Hepatocyte (in vitro differentiated cells): Measurements from ENCODE around the gene TMPRSS9.

Experiments
- EZH2 ChIP-seq: fragments of 200-600 bp; sonication (generic); IDR thresholded peaks from 2 replicates; pipeline ENCODE4 v1.6.1; 2016; ENCODE audit warnings: antibody characterized with exemption, mild to moderate bottlenecking, borderline replicate concordance
- TF ChIP-seq, protein P1 (sequence below): fragments of 200-600 bp; sonication (generic); IDR thresholded peaks from 2 replicates; pipeline ENCODE4 v1.5.1; 2016; ENCODE audit warnings: antibody characterized with exemption, mild to moderate bottlenecking; ENCODE audit not compliant: poor library complexity

DNA sequence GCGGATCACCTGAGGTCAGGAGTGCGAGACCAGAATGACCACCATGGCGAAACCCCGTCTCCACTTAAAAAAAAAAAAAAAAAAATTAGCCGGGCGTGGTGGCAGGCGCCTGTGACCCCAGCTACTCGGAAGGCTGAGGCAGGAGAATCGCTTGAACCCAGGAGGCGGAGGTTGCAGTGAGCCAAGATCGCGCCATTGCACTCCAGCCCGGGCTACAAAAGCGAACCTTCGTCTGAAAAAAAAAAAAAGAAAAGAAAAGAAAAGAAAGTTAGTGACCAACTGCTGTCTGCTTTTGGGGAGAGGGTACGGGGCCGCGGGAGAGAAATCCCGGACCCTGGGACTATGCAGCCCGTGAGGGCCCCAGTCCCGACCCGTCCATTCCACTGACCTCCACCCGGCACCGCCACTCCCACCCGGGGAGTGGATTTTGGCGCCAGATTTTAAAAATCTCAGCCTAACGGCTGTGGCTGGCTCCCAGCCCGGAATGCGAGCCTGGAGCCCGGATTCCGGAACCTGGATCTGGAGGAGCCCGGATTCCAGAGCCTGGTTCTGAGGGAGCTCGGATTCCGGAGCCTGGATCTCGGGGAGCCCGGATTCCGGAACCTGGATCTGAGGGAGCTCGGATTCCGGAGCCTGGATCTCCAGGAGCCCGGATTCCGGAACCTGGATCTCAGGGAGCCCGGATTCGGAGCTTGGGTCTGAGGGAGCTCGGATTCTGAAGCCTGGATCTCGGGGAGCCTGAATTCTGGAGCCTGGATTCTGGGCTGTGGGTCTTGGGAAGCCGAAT lies 102.8 kb downstream of the TMPRSS9 start:
- TF ChIP-seq EZH2, result no peak
- TF ChIP-seq, protein P1, sequence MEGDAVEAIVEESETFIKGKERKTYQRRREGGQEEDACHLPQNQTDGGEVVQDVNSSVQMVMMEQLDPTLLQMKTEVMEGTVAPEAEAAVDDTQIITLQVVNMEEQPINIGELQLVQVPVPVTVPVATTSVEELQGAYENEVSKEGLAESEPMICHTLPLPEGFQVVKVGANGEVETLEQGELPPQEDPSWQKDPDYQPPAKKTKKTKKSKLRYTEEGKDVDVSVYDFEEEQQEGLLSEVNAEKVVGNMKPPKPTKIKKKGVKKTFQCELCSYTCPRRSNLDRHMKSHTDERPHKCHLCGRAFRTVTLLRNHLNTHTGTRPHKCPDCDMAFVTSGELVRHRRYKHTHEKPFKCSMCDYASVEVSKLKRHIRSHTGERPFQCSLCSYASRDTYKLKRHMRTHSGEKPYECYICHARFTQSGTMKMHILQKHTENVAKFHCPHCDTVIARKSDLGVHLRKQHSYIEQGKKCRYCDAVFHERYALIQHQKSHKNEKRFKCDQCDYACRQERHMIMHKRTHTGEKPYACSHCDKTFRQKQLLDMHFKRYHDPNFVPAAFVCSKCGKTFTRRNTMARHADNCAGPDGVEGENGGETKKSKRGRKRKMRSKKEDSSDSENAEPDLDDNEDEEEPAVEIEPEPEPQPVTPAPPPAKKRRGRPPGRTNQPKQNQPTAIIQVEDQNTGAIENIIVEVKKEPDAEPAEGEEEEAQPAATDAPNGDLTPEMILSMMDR, result no peak
